ENCODE data around the gene IL1RL2.

GRCh38 chr2:102283996-102284395 is 97.2 kb downstream of the IL1RL2 start:
- TF ChIP-seq POLR2A (IDR thresholded peaks at IDR 0.05; ENCODE audit: low read depth, low read length): no peak
- TF ChIP-seq, protein P1, sequence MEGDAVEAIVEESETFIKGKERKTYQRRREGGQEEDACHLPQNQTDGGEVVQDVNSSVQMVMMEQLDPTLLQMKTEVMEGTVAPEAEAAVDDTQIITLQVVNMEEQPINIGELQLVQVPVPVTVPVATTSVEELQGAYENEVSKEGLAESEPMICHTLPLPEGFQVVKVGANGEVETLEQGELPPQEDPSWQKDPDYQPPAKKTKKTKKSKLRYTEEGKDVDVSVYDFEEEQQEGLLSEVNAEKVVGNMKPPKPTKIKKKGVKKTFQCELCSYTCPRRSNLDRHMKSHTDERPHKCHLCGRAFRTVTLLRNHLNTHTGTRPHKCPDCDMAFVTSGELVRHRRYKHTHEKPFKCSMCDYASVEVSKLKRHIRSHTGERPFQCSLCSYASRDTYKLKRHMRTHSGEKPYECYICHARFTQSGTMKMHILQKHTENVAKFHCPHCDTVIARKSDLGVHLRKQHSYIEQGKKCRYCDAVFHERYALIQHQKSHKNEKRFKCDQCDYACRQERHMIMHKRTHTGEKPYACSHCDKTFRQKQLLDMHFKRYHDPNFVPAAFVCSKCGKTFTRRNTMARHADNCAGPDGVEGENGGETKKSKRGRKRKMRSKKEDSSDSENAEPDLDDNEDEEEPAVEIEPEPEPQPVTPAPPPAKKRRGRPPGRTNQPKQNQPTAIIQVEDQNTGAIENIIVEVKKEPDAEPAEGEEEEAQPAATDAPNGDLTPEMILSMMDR (conservative IDR thresholded peaks at IDR 0.05; ENCODE audit: low read depth, low read length): no peak
- TF ChIP-seq, protein P2, sequence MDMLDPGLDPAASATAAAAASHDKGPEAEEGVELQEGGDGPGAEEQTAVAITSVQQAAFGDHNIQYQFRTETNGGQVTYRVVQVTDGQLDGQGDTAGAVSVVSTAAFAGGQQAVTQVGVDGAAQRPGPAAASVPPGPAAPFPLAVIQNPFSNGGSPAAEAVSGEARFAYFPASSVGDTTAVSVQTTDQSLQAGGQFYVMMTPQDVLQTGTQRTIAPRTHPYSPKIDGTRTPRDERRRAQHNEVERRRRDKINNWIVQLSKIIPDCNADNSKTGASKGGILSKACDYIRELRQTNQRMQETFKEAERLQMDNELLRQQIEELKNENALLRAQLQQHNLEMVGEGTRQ (IDR thresholded peaks at IDR 0.05; ENCODE audit: low read depth, low read length): no peak

Measured in IMR-90 (cell line).